Natural killer cell treated with Interleukin-12 subunit alpha and Interleukin-12 subunit beta and Interleukin-15 and Interleukin-18, amount 100 ng/mL, for 72 hours (primary cell): ENCODE measurements around the gene UQCRHL. TPM values are rescaled to one million over a fixed set of nuclear protein-coding genes. Genes with fewer than 3 reads are reported as not detected.
"Not testable (repeated sequence)": the region's sequence is repeated elsewhere in the genome, so short reads cannot be mapped to it uniquely, and the experiment has no call there.

Experiments
- ATAC-seq, 2 donors: fragments of 150-1000 bp; cut with Tn5 transposase in 1 of 2; sonication (Bioruptor Pico), chemical (Tn5 transposase) in 1 of 2; 2 replicates each; pipeline ENCODE4 v1.10.0; 2021
- DNase-seq: peaks from one replicate; pipeline ENCODE4 v3.0.0; 2022; ENCODE audit warnings: low spot score
- H3K27ac Mint-ChIP-seq, 2 donors: 1 replicate in 1 of 2; 2 replicates in 1 of 2; pipeline ENCODE4 v1.8.0; 2022; ENCODE audit warnings: mixed read lengths in 2 of 2, mild to moderate bottlenecking in 1 of 2, moderate library complexity in 1 of 2
- H3K27me3 Mint-ChIP-seq, 2 donors: 1 replicate in 1 of 2; 2 replicates in 1 of 2; pipeline ENCODE4 v1.8.0; 2022; ENCODE audit warnings: mixed read lengths in 2 of 2
- H3K36me3 Mint-ChIP-seq: one replicate; pipeline ENCODE4 v1.8.0; 2022; ENCODE audit warnings: mixed read lengths
- H3K4me1 Mint-ChIP-seq, 2 donors: 1 replicate in 1 of 2; 2 replicates in 1 of 2; pipeline ENCODE4 v1.8.0; 2022; ENCODE audit warnings: low read depth in 2 of 2, mixed read lengths in 2 of 2, mild to moderate bottlenecking in 1 of 2
- H3K4me3 Mint-ChIP-seq: one replicate; pipeline ENCODE4 v1.8.0; 2022; ENCODE audit warnings: mixed read lengths
- H3K9me3 Mint-ChIP-seq: 2 replicates; pipeline ENCODE4 v1.8.0; 2022; ENCODE audit warnings: mixed read lengths
- total RNA-seq, 2 donors: library from RNA; stranded (reverse); gene quantifications; one replicate each; pipeline ENCODE4 v1.2.3, GENCODE V29; 2022

UQCRHL gene
- total RNA-seq = 1 to 10 TPM; 1.2 to 2.0 TPM

GRCh38 chr1:15807549-15807948 is at the start of gene UQCRHL:
TSS of gene UQCRHL (minus strand) at chr1:15807649. CDS start at chr1:15807649, 0 bp downstream.
- not testable (repeated sequence) for DNase-seq, ATAC-seq, H3K9me3 Mint-ChIP-seq, H3K4me3 Mint-ChIP-seq, H3K36me3 Mint-ChIP-seq, H3K27me3 Mint-ChIP-seq, H3K4me1 Mint-ChIP-seq, H3K27ac Mint-ChIP-seq

- H3K27ac Mint-ChIP-seq = no peak overlapping the region
- no peak overlapping the region for H3K4me3 Mint-ChIP-seq
- ATAC-seq (no peak), DNase-seq (no peak)
- H3K4me1 Mint-ChIP-seq = peaks cover 10 to 11% of the 10 kb centered on the region in 2 donors
- H3K36me3 Mint-ChIP-seq = no peaks in the 10 kb centered on the region
- H3K9me3 Mint-ChIP-seq = no peaks in the 10 kb centered on the region
- no peaks in the 10 kb centered on the region for H3K27me3 Mint-ChIP-seq
These were observed 49.4 kb upstream of the UQCRHL start for GRCh38 chr1:15856888-15857287.

GRCh38 chr1:15852828-15853302 is 45.4 kb upstream of the UQCRHL start:
- no peaks in the 10 kb centered on the region for H3K27me3 Mint-ChIP-seq
- DNase-seq (no peak), ATAC-seq (no peak)
- H3K9me3 Mint-ChIP-seq = no peaks in the 10 kb centered on the region
- H3K4me3 Mint-ChIP-seq = no peak overlapping the region
- H3K4me1 Mint-ChIP-seq = peaks cover 21 to 34% of the 10 kb centered on the region in 2 donors
- peaks cover 5% of the 10 kb centered on the region for H3K36me3 Mint-ChIP-seq
- no peak overlapping the region for H3K27ac Mint-ChIP-seq

GRCh38 chr1:15852036-15852827 is 44.8 kb upstream of the UQCRHL start:
- peaks cover 5% of the 10 kb centered on the region for H3K36me3 Mint-ChIP-seq
- H3K27me3 Mint-ChIP-seq = no peaks in the 10 kb centered on the region
- peaks cover 21 to 34% of the 10 kb centered on the region in 2 donors for H3K4me1 Mint-ChIP-seq
- no peak overlapping the region for H3K27ac Mint-ChIP-seq
- H3K9me3 Mint-ChIP-seq = no peaks in the 10 kb centered on the region
- DNase-seq = no peak
- H3K4me3 Mint-ChIP-seq = peak overlapping the region; percentile 32
- ATAC-seq = no peak

- no peak overlapping the region for H3K27ac Mint-ChIP-seq
- H3K4me3 Mint-ChIP-seq = peak overlapping the region; percentile 58
- no peak for ATAC-seq
- no peak for DNase-seq
- no peaks in the 10 kb centered on the region for H3K9me3 Mint-ChIP-seq
- no peaks in the 10 kb centered on the region for H3K27me3 Mint-ChIP-seq
- H3K4me1 Mint-ChIP-seq = peaks cover 21 to 34% of the 10 kb centered on the region in 2 donors
- peaks cover 5% of the 10 kb centered on the region for H3K36me3 Mint-ChIP-seq
These were observed 44.0 kb upstream of the UQCRHL start for GRCh38 chr1:15851210-15852035.

- H3K27me3 Mint-ChIP-seq = no peaks in the 10 kb centered on the region
- H3K4me1 Mint-ChIP-seq = peaks cover 23 to 34% of the 10 kb centered on the region in 2 donors
- no peak for DNase-seq
- H3K4me3 Mint-ChIP-seq = peak overlapping the region; percentile 99
- H3K9me3 Mint-ChIP-seq = no peaks in the 10 kb centered on the region
- peaks cover 5% of the 10 kb centered on the region for H3K36me3 Mint-ChIP-seq
- H3K27ac Mint-ChIP-seq = peak overlapping the region in 1 of 2 donors; percentile 97
- no peak for ATAC-seq
These were observed 43.1 kb upstream of the UQCRHL start for GRCh38 chr1:15850471-15851001.

GRCh38 chr1:15849775-15850324 is 42.4 kb upstream of the UQCRHL start:
- Mint-ChIP-seq H3K4me1 (peaks cover 26 to 39% of the 10 kb centered on the region in 2 donors), H3K27ac (peak overlapping the region; percentile 92 to 97), H3K4me3 (peak overlapping the region; percentile 99), H3K9me3 (no peaks in the 10 kb centered on the region), H3K27me3 (no peaks in the 10 kb centered on the region), H3K36me3 (peaks cover 5% of the 10 kb centered on the region)
- DNase-seq = no peak
- ATAC-seq = no peak

- Mint-ChIP-seq H3K27me3 (no peaks in the 10 kb centered on the region), H3K4me1 (peaks cover 26 to 39% of the 10 kb centered on the region in 2 donors), H3K4me3 (peak overlapping the region; percentile 99), H3K27ac (peak overlapping the region; percentile 92 to 97), H3K9me3 (no peaks in the 10 kb centered on the region), H3K36me3 (peaks cover 5% of the 10 kb centered on the region)
- no peak for ATAC-seq
- peak; percentile 71 for DNase-seq
These were observed 41.7 kb upstream of the UQCRHL start for GRCh38 chr1:15848929-15849774.

GRCh38 chr1:15848143-15848928 is 40.9 kb upstream of the UQCRHL start:
- ATAC-seq = peak; percentile 29 to 44
- peak overlapping the region; percentile 92 to 97 for H3K27ac Mint-ChIP-seq
- H3K9me3 Mint-ChIP-seq = no peaks in the 10 kb centered on the region
- H3K36me3 Mint-ChIP-seq = peaks cover 5% of the 10 kb centered on the region
- peak overlapping the region; percentile 99 for H3K4me3 Mint-ChIP-seq
- peak; percentile 71 for DNase-seq
- H3K4me1 Mint-ChIP-seq = peaks cover 26 to 39% of the 10 kb centered on the region in 2 donors
- no peaks in the 10 kb centered on the region for H3K27me3 Mint-ChIP-seq

GRCh38 chr1:15847893-15848142 is 40.4 kb upstream of the UQCRHL start:
- Mint-ChIP-seq H3K4me3 (peak overlapping the region; percentile 88), H3K4me1 (peaks cover 26 to 39% of the 10 kb centered on the region in 2 donors), H3K27ac (peak overlapping the region; percentile 87 to 93), H3K9me3 (no peaks in the 10 kb centered on the region), H3K36me3 (peaks cover 5% of the 10 kb centered on the region), H3K27me3 (no peaks in the 10 kb centered on the region)
- DNase-seq = no peak
- no peak for ATAC-seq

- Mint-ChIP-seq H3K27me3 (no peaks in the 10 kb centered on the region), H3K27ac (peak within 1 kb of the TSS; percentile 92 to 97), H3K9me3 (no peaks in the 10 kb centered on the region), H3K4me3 (peak within 1 kb of the TSS; percentile 99), H3K36me3 (peaks cover 5% of the 10 kb centered on the region), H3K4me1 (peaks cover 26 to 39% of the 10 kb centered on the region in 2 donors)
- ATAC-seq (peak; percentile 93 to 95), DNase-seq (peak; percentile 100)
These were observed 39.8 kb upstream of the UQCRHL start, which contains the start of gene SPEN for GRCh38 chr1:15847100-15847892. TSS of gene SPEN (plus strand) at chr1:15847707. CDS start at chr1:15848068, 361 bp downstream.

GRCh38 chr1:15846056-15846455 is 38.6 kb upstream of the UQCRHL start:
- H3K9me3 Mint-ChIP-seq, H3K27me3 Mint-ChIP-seq, ATAC-seq, DNase-seq, H3K36me3 Mint-ChIP-seq: not testable (repeated sequence)
- H3K27ac Mint-ChIP-seq = peak overlapping the region; percentile 87 to 93
- H3K4me1 Mint-ChIP-seq = peaks cover 22 to 28% of the 10 kb centered on the region in 2 donors
- peak overlapping the region; percentile 88 for H3K4me3 Mint-ChIP-seq
